ENCODE results near the gene FCN3. TPM values are rescaled to one million over a fixed set of nuclear protein-coding genes. Genes with fewer than 3 reads are reported as not detected.

FCN3 gene
- total and polyA plus RNA-seq, 2 experiments from 2014 or later = 0.81 to 3.6 TPM

GRCh38 chr1:27397749-27398148, 23.1 kb upstream of the FCN3 start:
- no peak for TF ChIP-seq CTCF (IDR thresholded peaks at IDR 0.05; ENCODE audit: low read depth, low read length)
- no peak for DNase-seq (ENCODE audit: low read depth in 1 of 2, low spot score in 1 of 2)
- no peaks in the 10 kb centered on the region for H3K9me3 ChIP-seq (ENCODE audit: low read depth)
- no peak overlapping the region for H3K4me3 ChIP-seq
- H3K36me3 ChIP-seq = no peaks in the 10 kb centered on the region
- peaks cover 13% of the 10 kb centered on the region for H3K4me1 ChIP-seq (ENCODE audit: low read depth)
- H3K27me3 ChIP-seq = no peaks in the 10 kb centered on the region
- H3K27ac ChIP-seq = no peak overlapping the region

- Histone ChIP-seq H3K4me1 (ENCODE audit: low read depth) (peaks cover 11% of the 10 kb centered on the region), H3K4me3 (no peak overlapping the region), H3K36me3 (no peaks in the 10 kb centered on the region), H3K27me3 (no peaks in the 10 kb centered on the region), H3K9me3 (ENCODE audit: low read depth) (no peaks in the 10 kb centered on the region), H3K27ac (no peak overlapping the region)
- DNase-seq (ENCODE audit: low read depth in 1 of 2, low spot score in 1 of 2) = no peak
- no peak for TF ChIP-seq CTCF (IDR thresholded peaks at IDR 0.05; ENCODE audit: low read depth, low read length)
Observed at GRCh38 chr1:27397110-27397509, 22.5 kb upstream of the FCN3 start.

GRCh38 chr1:27395441-27396195, 21.0 kb upstream of the FCN3 start:
- TF ChIP-seq CTCF (IDR thresholded peaks at IDR 0.05; ENCODE audit: low read depth, low read length) = peak; percentile 95
- Histone ChIP-seq H3K4me1 (ENCODE audit: low read depth) (peaks cover 11% of the 10 kb centered on the region), H3K36me3 (no peaks in the 10 kb centered on the region), H3K4me3 (no peak overlapping the region), H3K27me3 (no peaks in the 10 kb centered on the region), H3K9me3 (ENCODE audit: low read depth) (no peaks in the 10 kb centered on the region), H3K27ac (no peak overlapping the region)
- DNase-seq (ENCODE audit: low read depth in 1 of 2, low spot score in 1 of 2) = peak; percentile 71 to 80

GRCh38 chr1:27394925-27395324, 20.3 kb upstream of the FCN3 start:
- Histone ChIP-seq H3K27ac (no peak overlapping the region), H3K9me3 (ENCODE audit: low read depth) (no peaks in the 10 kb centered on the region), H3K36me3 (no peaks in the 10 kb centered on the region), H3K27me3 (no peaks in the 10 kb centered on the region), H3K4me1 (ENCODE audit: low read depth) (peaks cover 11% of the 10 kb centered on the region), H3K4me3 (no peak overlapping the region)
- no peak for DNase-seq (ENCODE audit: low read depth in 1 of 2, low spot score in 1 of 2)
- no peak for TF ChIP-seq CTCF (IDR thresholded peaks at IDR 0.05; ENCODE audit: low read depth, low read length)

GRCh38 chr1:27394282-27394658, 19.6 kb upstream of the FCN3 start:
- Histone ChIP-seq H3K9me3 (ENCODE audit: low read depth) (no peaks in the 10 kb centered on the region), H3K4me1 (ENCODE audit: low read depth) (peaks cover 8% of the 10 kb centered on the region), H3K27me3 (no peaks in the 10 kb centered on the region), H3K36me3 (no peaks in the 10 kb centered on the region), H3K4me3 (no peak overlapping the region), H3K27ac (no peak overlapping the region)
- no peak for TF ChIP-seq CTCF (IDR thresholded peaks at IDR 0.05; ENCODE audit: low read depth, low read length)
- no peak for DNase-seq (ENCODE audit: low read depth in 1 of 2, low spot score in 1 of 2)

Data from cardiac muscle cell (in vitro differentiated cells and primary cell).